H9 (cell line): ENCODE results near the gene GLB1L2. TPM values are rescaled to one million over a fixed set of nuclear protein-coding genes. Genes with fewer than 3 reads are reported as not detected.

ENCODE experiments used
- DNase-seq: peaks from one replicate; pipeline ENCODE4 v3.0.0-alpha.2; 2017
- H2AFZ ChIP-seq: one replicate; pipeline ENCODE4 v1.6.1; 2013; ENCODE audit warnings: mild to moderate bottlenecking, low read length, control low read depth, moderate library complexity
- H2AK5ac ChIP-seq: 2 replicates; pipeline ENCODE4 v1.6.1; 2013; ENCODE audit warnings: low read length, control low read depth, mixed read lengths; ENCODE audit not compliant: insufficient read length
- H2BK120ac ChIP-seq: one replicate; pipeline ENCODE4 v1.6.1; 2013; ENCODE audit warnings: low read depth, mild to moderate bottlenecking, low read length, control low read depth, inconsistent platforms; ENCODE audit not compliant: poor library complexity, severe bottlenecking
- H2BK12ac ChIP-seq: 2 replicates; pipeline ENCODE4 v1.6.1; 2013; ENCODE audit warnings: low read length, control low read depth, mixed read lengths, low read depth; ENCODE audit not compliant: insufficient read length
- H2BK15ac ChIP-seq: 2 replicates; pipeline ENCODE4 v1.6.1; 2013; ENCODE audit warnings: low read depth, low read length, control low read depth
- H2BK20ac ChIP-seq: one replicate; pipeline ENCODE4 v1.6.1; 2013; ENCODE audit warnings: low read depth, mild to moderate bottlenecking, low read length, control low read depth, inconsistent platforms; ENCODE audit not compliant: poor library complexity, severe bottlenecking
- H2BK5ac ChIP-seq: 2 replicates; pipeline ENCODE4 v1.6.1; 2013; ENCODE audit warnings: low read length, control low read depth, mixed read lengths; ENCODE audit not compliant: insufficient read length
- H3K14ac ChIP-seq: 2 replicates; pipeline ENCODE4 v1.6.1; 2013; ENCODE audit warnings: low read length, control low read depth; ENCODE audit not compliant: insufficient read depth
- H3K18ac ChIP-seq: 2 replicates; pipeline ENCODE4 v1.6.1; 2013; ENCODE audit warnings: low read depth, mild to moderate bottlenecking, mixed read lengths, low read length, control low read depth; ENCODE audit not compliant: insufficient read length
- H3K23ac ChIP-seq: 2 replicates; pipeline ENCODE4 v1.6.1; 2013; ENCODE audit warnings: low read length, control low read depth, mixed read lengths, low read depth; ENCODE audit not compliant: insufficient read length
- H3K23me2 ChIP-seq: 2 replicates; pipeline ENCODE4 v1.6.1; 2013; ENCODE audit warnings: low read depth, mild to moderate bottlenecking, mixed read lengths, low read length, control low read depth; ENCODE audit not compliant: insufficient read length, poor library complexity, severe bottlenecking
- H3K27ac ChIP-seq: 2 replicates; pipeline ENCODE4 v1.5.1; 2013; ENCODE audit warnings: low read length, control low read depth, mixed read lengths, low read depth; ENCODE audit not compliant: insufficient read length
- H3K27me3 ChIP-seq: 2 replicates; pipeline ENCODE4 v1.6.1; 2013; ENCODE audit warnings: low read length, control low read depth, inconsistent platforms; ENCODE audit not compliant: insufficient read depth
- H3K4ac ChIP-seq: 2 replicates; pipeline ENCODE4 v1.6.1; 2013; ENCODE audit warnings: low read depth, mild to moderate bottlenecking, control low read depth, inconsistent platforms, low read length, moderate library complexity
- H3K4me1 ChIP-seq: 2 replicates; pipeline ENCODE4 v1.6.1; 2013; ENCODE audit warnings: low read length, control low read depth, inconsistent platforms; ENCODE audit not compliant: insufficient read depth
- H3K4me2 ChIP-seq: 2 replicates; pipeline ENCODE4 v1.6.1; 2013; ENCODE audit warnings: low read length, control low read depth, mixed read lengths; ENCODE audit not compliant: insufficient read length, insufficient read depth
- H3K56ac ChIP-seq: 2 replicates; pipeline ENCODE4 v1.6.1; 2013; ENCODE audit warnings: low read depth, mild to moderate bottlenecking, mixed read lengths, low read length, control low read depth; ENCODE audit not compliant: insufficient read length
- H3K79me1 ChIP-seq: 2 replicates; pipeline ENCODE4 v1.6.1; 2013; ENCODE audit warnings: low read depth, mild to moderate bottlenecking, moderate library complexity, low read length, control low read depth, inconsistent platforms; ENCODE audit not compliant: insufficient read depth, poor library complexity, severe bottlenecking
- H3K79me2 ChIP-seq: 2 replicates; pipeline ENCODE4 v1.6.1; 2013; ENCODE audit warnings: low read length, control low read depth, inconsistent platforms; ENCODE audit not compliant: insufficient read depth
- H3K9ac ChIP-seq: 2 replicates; pipeline ENCODE4 v1.6.1; 2013; ENCODE audit warnings: low read length, control low read depth, mixed read lengths; ENCODE audit not compliant: insufficient read length; ENCODE audit errors: extremely low read depth
- H3K9me3 ChIP-seq: one replicate; pipeline ENCODE4 v1.6.1; 2013; ENCODE audit warnings: low read depth, low read length, inconsistent platforms; ENCODE audit not compliant: control insufficient read depth
- H3T11ph ChIP-seq: one replicate; pipeline ENCODE4 v1.6.1; 2013; ENCODE audit warnings: mild to moderate bottlenecking, low read length, control low read depth, inconsistent platforms
- H4K20me1 ChIP-seq: one replicate; pipeline ENCODE4 v1.6.1; 2013; ENCODE audit not compliant: control insufficient read depth, insufficient read length, insufficient read depth
- H4K5ac ChIP-seq: 2 replicates; pipeline ENCODE4 v1.6.1; 2013; ENCODE audit warnings: low read depth, mild to moderate bottlenecking, mixed read lengths, low read length, control low read depth; ENCODE audit not compliant: insufficient read length
- H4K8ac ChIP-seq: replicated peaks from 2 replicates; pipeline ENCODE4 v1.6.1; 2013; ENCODE audit warnings: low read length, control low read depth, mixed read lengths, low read depth; ENCODE audit not compliant: insufficient read length
- H4K91ac ChIP-seq: 2 replicates; pipeline ENCODE4 v1.6.1; 2013; ENCODE audit warnings: low read depth, mild to moderate bottlenecking, moderate library complexity, mixed read lengths, low read length, control low read depth; ENCODE audit not compliant: insufficient read length
- H3K27ac Mint-ChIP-seq, 3 experiments: 2 replicates in 2 of 3; 3 replicates in 1 of 3; pipeline ENCODE4 v1.8.0; 2020 to 2021; ENCODE audit warnings: mixed read lengths in 3 of 3, mild to moderate bottlenecking in 1 of 3, moderate library complexity in 1 of 3
- H3K27me3 Mint-ChIP-seq: 2 replicates; pipeline ENCODE4 v1.8.0; 2021; ENCODE audit warnings: low read depth, mild to moderate bottlenecking, moderate library complexity, mixed read lengths
- H3K36me3 Mint-ChIP-seq, 3 experiments: 2 replicates in 2 of 3; 3 replicates in 1 of 3; pipeline ENCODE4 v1.8.0; 2020 to 2021; ENCODE audit warnings: low read depth in 3 of 3, mixed read lengths in 3 of 3; ENCODE audit not compliant: insufficient read depth in 1 of 3
- H3K4me1 Mint-ChIP-seq, 2 experiments: 2 replicates each; pipeline ENCODE4 v1.8.0; 2020; ENCODE audit warnings: mixed read lengths in 2 of 2
- H3K4me3 Mint-ChIP-seq, 2 experiments: 2 replicates in 1 of 2; 3 replicates in 1 of 2; pipeline ENCODE4 v1.8.0; 2020 to 2021; ENCODE audit warnings: mild to moderate bottlenecking in 2 of 2, mixed read lengths in 2 of 2, moderate library complexity in 1 of 2
- H3K9me3 Mint-ChIP-seq, 2 experiments: 2 replicates in 1 of 2; 3 replicates in 1 of 2; pipeline ENCODE4 v1.8.0; 2020; ENCODE audit warnings: mild to moderate bottlenecking in 2 of 2, mixed read lengths in 2 of 2, moderate library complexity in 1 of 2
- CTCF ChIP-seq: fragments of 200-600 bp; sonication (generic); conservative IDR thresholded peaks from 3 replicates; pipeline ENCODE4 v1.8.0; 2021; ENCODE audit warnings: antibody characterized with exemption, mild to moderate bottlenecking
- WGBS: extraction: QIAGEN DNeasy Blood & Tissue Kit; methylation state at CpG from one replicate; pipeline ENCODE4 v1.1.7; 2013; ENCODE audit warnings: missing lambda C conversion rate, low lambda C conversion rate, mixed read lengths; ENCODE audit not compliant: insufficient read length; ENCODE audit errors: extremely low coverage; 5-methylcytosine and 5-hydroxymethylcytosine counted together
- total RNA-seq: library from RNA; stranded (reverse); gene quantifications from 2 replicates; pipeline ENCODE4 v1.2.1, GENCODE V29; 2021

GLB1L2 gene
- total RNA-seq, 1 experiment from 2014 or later: 2.4 TPM

- Histone ChIP-seq H2BK12ac (no peak overlapping the region), H3K18ac (no peak overlapping the region), H2BK15ac (no peak overlapping the region), H3K14ac (no peak overlapping the region), H3K9ac (no peak overlapping the region), H3K4ac (no peak overlapping the region), H3T11ph (no peak overlapping the region), H4K91ac (no peak overlapping the region), H4K8ac (no peak overlapping the region), H3K79me2 (no peaks in the 10 kb centered on the region), H2BK120ac (no peak overlapping the region), H3K79me1 (no peaks in the 10 kb centered on the region), H3K27ac (no peak overlapping the region), H4K5ac (no peak overlapping the region), H2BK5ac (no peak overlapping the region), H2AFZ (no peak overlapping the region), H3K9me3 (no peaks in the 10 kb centered on the region), H3K23ac (no peak overlapping the region), H2AK5ac (no peak overlapping the region), H4K20me1 (no peaks in the 10 kb centered on the region), H3K27me3 (no peaks in the 10 kb centered on the region), H3K4me1 (peaks cover 4% of the 10 kb centered on the region; the same call in 1 of the 2 replicates), H3K4me2 (no peak overlapping the region), H3K23me2 (no peaks in the 10 kb centered on the region), H3K56ac (no peak overlapping the region), H2BK20ac (no peak overlapping the region)
- no peak for DNase-seq
- Mint-ChIP-seq H3K27me3 (peaks cover 7% of the 10 kb centered on the region), H3K9me3 (no peaks in the 10 kb centered on the region), H3K4me1 (peaks cover 20 to 23% of the 10 kb centered on the region in 2 experiments), H3K36me3 (peaks cover 5 to 24% (median 16%) of the 10 kb centered on the region in 3 experiments; a peak in 6 of 7 replicates), H3K27ac (peak overlapping the region in 1 of 3 experiments; percentile 52; a peak in 1 of 7 replicates), H3K4me3 (no peak overlapping the region)
- no peak for TF ChIP-seq CTCF
- no CpG with 5 or more reads among the region's 18 CpGs for WGBS
Measured at GRCh38 chr11:134376150-134376921, 44.5 kb downstream of the GLB1L2 start.
